Measurements from ENCODE around the gene INTU. TPM values are rescaled to one million over a fixed set of nuclear protein-coding genes. Genes with fewer than 3 reads are reported as not detected.
"Not testable (repeated sequence)": the region's sequence is repeated elsewhere in the genome, so short reads cannot be mapped to it uniquely, and the experiment has no call there.

Gene INTU
- 1.1 and 1.8 TPM in 2 replicates for total RNA-seq (2014; rRNA removed)
- percentile 51 among the genes with signal in this experiment for Bru-seq, nascent RNA
- percentile 44 among the genes with signal in this experiment for BruChase-seq, experiment 1, labeled RNA remaining after a 6-hour chase
- percentile 53 among the genes with signal in this experiment for BruChase-seq, experiment 2, labeled RNA remaining after a 2-hour chase
- long read RNA-seq, full-length matches to known transcripts = 1 of 4 reads
- long read RNA-seq, partial matches to known transcripts = 0 of 4 reads
- long read RNA-seq, other reads (novel, unspliced or antisense) = 3 of 4 reads

DNA sequence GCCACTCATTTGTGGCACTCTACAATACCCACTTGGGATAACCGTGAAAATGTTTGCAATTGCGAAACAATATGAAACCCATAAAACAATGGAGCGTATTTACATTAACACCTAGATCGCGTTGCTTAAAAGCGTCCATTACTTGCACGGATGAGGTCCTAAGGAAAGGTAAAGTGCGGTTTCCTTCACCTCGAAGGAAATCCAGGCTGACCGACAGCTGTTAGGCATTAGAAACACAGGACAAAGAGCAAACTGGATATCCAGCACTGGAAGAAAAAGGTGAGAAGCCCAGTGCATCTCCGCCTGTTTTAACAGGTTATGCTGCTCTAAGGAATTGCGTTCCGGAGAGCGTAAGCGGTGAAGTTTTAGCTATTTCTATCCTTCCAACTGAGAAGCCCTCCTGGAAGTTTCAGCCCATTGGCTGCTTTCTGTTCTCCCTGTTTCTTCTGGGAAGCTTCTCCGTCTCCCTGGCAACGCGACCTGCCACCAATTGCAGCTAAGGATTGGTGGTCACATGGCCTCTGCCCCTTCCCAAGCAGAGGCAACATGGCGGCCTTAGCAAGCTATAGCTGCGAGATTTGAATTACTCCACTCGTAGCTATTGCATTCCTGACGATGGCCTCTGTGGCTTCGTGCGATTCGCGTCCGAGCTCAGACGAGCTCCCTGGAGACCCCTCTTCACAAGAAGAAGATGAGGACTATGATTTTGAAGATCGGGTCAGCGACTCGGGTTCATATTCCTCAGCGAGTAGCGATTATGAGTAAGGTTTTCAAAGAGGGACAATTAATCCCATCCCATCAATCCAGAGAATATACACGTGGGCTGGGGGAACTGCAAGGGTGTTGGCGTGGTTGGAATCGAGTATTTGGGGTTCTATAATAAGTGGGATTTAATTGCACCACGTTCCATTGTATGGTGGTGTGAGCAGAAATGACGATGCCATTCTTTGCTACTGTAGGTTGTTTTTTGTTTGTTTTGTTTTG, at the start of gene INTU:
TSS of gene INTU (plus strand) at position 538 of the 984 bp plus-strand sequence. CDS start at position 616, 78 bp downstream.
- intact Hi-C loops (cut with micrococcal nuclease) = no loop called here
- CTCF ChIA-PET = interaction anchor here (1.2 kb wide), 1 partner anchor 100 kb away, joined by 4 read pairs; no protein-coding TSS in a partner anchor

DNA sequence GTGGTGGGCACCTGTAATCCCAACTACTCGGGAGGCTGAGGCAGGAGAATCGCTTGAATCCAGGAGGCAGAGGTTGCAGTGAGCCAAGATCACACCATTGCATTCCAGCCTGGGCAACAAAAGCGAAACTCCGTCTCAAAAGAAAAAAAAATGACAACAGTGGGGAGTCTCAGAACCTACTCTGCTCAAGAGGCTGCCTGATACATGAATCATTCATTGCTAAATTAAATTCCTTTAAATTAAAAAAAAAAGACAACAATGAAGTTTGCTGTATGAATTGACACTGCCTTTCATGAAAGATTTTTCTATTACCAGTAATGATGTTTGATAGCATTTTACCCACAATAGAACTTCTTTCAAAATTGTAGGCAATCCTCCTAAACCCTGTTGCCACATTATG, 46.3 kb upstream of the INTU start:
- CTCF ChIA-PET = interaction anchor here (0.5 to 1.4 kb wide), 5 partner anchors 12 to 41 kb away, joined by 3 to 8 read pairs (median 3); no protein-coding TSS in a partner anchor
- not testable (repeated sequence) for BruUV-seq (replicated peaks)

More for the DNA sequence above, at the start of gene INTU:
- peaks cover 14% of the 10 kb centered on the region; the same call in 1 of the 2 replicates for H3K79me2 ChIP-seq (ENCODE audit: low read length)
- DNase-seq (peak; percentile 89), ATAC-seq (peak; percentile 98)
- no peaks in the 10 kb centered on the region for H3K9me2 ChIP-seq (replicated peaks; ENCODE audit: low read length)
- peak within 1 kb of the TSS; percentile 33 for H3K27ac ChIP-seq (ENCODE audit: low read length)
- no peaks in the 10 kb centered on the region for H3K9me3 ChIP-seq (ENCODE audit: low read length)
- POLR2A ChIA-PET (ENCODE audit: unreplicated experiment) = interaction anchor here (0.5 to 0.7 kb wide), 5 partner anchors 26 to 262 kb away, joined by 3 to 8 read pairs (median 4); no protein-coding TSS in a partner anchor
- TF ChIP-seq, protein P1, sequence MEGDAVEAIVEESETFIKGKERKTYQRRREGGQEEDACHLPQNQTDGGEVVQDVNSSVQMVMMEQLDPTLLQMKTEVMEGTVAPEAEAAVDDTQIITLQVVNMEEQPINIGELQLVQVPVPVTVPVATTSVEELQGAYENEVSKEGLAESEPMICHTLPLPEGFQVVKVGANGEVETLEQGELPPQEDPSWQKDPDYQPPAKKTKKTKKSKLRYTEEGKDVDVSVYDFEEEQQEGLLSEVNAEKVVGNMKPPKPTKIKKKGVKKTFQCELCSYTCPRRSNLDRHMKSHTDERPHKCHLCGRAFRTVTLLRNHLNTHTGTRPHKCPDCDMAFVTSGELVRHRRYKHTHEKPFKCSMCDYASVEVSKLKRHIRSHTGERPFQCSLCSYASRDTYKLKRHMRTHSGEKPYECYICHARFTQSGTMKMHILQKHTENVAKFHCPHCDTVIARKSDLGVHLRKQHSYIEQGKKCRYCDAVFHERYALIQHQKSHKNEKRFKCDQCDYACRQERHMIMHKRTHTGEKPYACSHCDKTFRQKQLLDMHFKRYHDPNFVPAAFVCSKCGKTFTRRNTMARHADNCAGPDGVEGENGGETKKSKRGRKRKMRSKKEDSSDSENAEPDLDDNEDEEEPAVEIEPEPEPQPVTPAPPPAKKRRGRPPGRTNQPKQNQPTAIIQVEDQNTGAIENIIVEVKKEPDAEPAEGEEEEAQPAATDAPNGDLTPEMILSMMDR (conservative IDR thresholded peaks at IDR 0.05; ENCODE audit: low read depth, low read length) = no peak
- TF ChIP-seq EZH2 (IDR thresholded peaks at IDR 0.05; ENCODE audit: low read length, unreplicated experiment) (no peak), EZH2phosphoT487 (IDR thresholded peaks at IDR 0.05; ENCODE audit: borderline replicate concordance, low read length) (no peak)
- BruUV-seq (replicated peaks) = TSS peak; percentile 69
- H4K20me1 ChIP-seq (ENCODE audit: low read length) = no peaks in the 10 kb centered on the region
- H3K27me3 ChIP-seq (ENCODE audit: low read length) = no peaks in the 10 kb centered on the region
- H2AFZ ChIP-seq (ENCODE audit: low read length) = peak within 1 kb of the TSS; percentile 99
- H3K36me3 ChIP-seq (ENCODE audit: low read depth, low read length) = no peaks in the 10 kb centered on the region
- peaks cover 5% of the 10 kb centered on the region for H3K4me1 ChIP-seq (ENCODE audit: insufficient read depth, low read length)
- peak within 1 kb of the TSS; percentile 92 for H3K4me3 ChIP-seq (ENCODE audit: low read length)
- peak within 1 kb of the TSS; percentile 80 for H3K9ac ChIP-seq (ENCODE audit: low read length)
- H3K4me2 ChIP-seq (ENCODE audit: low read length) = peak within 1 kb of the TSS; percentile 91
- no peaks in the 10 kb centered on the region for H3F3A ChIP-seq (ENCODE audit: low read length, unreplicated experiment)

More for the DNA sequence above, 46.3 kb upstream of the INTU start:
- H3K79me2 ChIP-seq (ENCODE audit: low read length); H2AFZ ChIP-seq (ENCODE audit: low read length); H3K9ac ChIP-seq (ENCODE audit: low read length); H3K27ac ChIP-seq (ENCODE audit: low read length); H3K9me3 ChIP-seq (ENCODE audit: low read length); H4K20me1 ChIP-seq (ENCODE audit: low read length); H3K27me3 ChIP-seq (ENCODE audit: low read length); H3K36me3 ChIP-seq (ENCODE audit: low read depth, low read length); H3F3A ChIP-seq (ENCODE audit: low read length, unreplicated experiment); H3K9me2 ChIP-seq (replicated peaks; ENCODE audit: low read length); DNase-seq; H3K4me1 ChIP-seq (ENCODE audit: insufficient read depth, low read length); H3K4me3 ChIP-seq (ENCODE audit: low read length): not testable (repeated sequence)
- H3K4me2 ChIP-seq (ENCODE audit: low read length) = peak overlapping the region; percentile 4; the same call in 1 of the 2 replicates
- intact Hi-C loops (cut with micrococcal nuclease) = loop anchor here (2.0 kb wide), 3 partner anchors 48 to 398 kb away; no protein-coding TSS in a partner anchor
- POLR2A ChIA-PET (ENCODE audit: unreplicated experiment) = interaction anchor here (0.6 kb wide), 1 partner anchor 37 kb away, joined by 3 read pairs; no protein-coding TSS in a partner anchor
- peak; percentile 20; the same call in 1 of the 2 replicates for ATAC-seq

Data from PC-3 (cell line).